ENCODE results near the gene ATP2C1. TPM values are rescaled to one million over a fixed set of nuclear protein-coding genes. Genes with fewer than 3 reads are reported as not detected.
A peak's percentile ranks its signal among the peaks of the same experiment; 100 is the strongest.

ATP2C1 gene
- total and polyA plus RNA-seq, 2 of the 13 experiments (the other 11 are each of a cell fraction or from before 2014, with no cell fraction given): 32.4 to 37.6 TPM

GRCh38 chr3:130894986-130895280, 1.0 kb downstream of the ATP2C1 start:
- Histone ChIP-seq H3K9me3 (ENCODE audit: low read length) (no peaks in the 10 kb centered on the region), H4K20me1 (ENCODE audit: insufficient read depth, low read length) (no peaks in the 10 kb centered on the region), H3K27me3 (ENCODE audit: control insufficient read depth in 1 of 2, insufficient read depth in 2 of 2, low read length in 2 of 2) (no peaks in the 10 kb centered on the region; a peak in 1 of 5 replicates), H3K4me3 (replicated peaks in 1 of 3; ENCODE audit: insufficient read depth in 1 of 3, low read depth in 2 of 3, low read length in 3 of 3) (peak overlapping the region; percentile 96 to 100 (median 98)), H3K36me3 (replicated peaks in 1 of 2; ENCODE audit: control insufficient read depth in 1 of 2, insufficient read depth in 2 of 2, low read length in 2 of 2) (no peaks in the 10 kb centered on the region), H3K27ac (ENCODE audit: extremely low read length, insufficient read depth, low read length) (peak overlapping the region; percentile 89), H3K9ac (ENCODE audit: insufficient read depth, low read depth, low read length) (peak overlapping the region; percentile 74), H3K79me2 (ENCODE audit: insufficient read depth, low read length) (peaks cover 50% of the 10 kb centered on the region), H3K4me2 (ENCODE audit: low read depth, low read length) (peak overlapping the region; percentile 84), H2AFZ (ENCODE audit: low read length) (peak overlapping the region; percentile 43), H3K4me1 (ENCODE audit: insufficient read depth, low read length) (peaks cover 41% of the 10 kb centered on the region)
- BruUV-seq (replicated peaks): no TSS peak
- TF ChIP-seq NCOA5 (CRISPR knock-in tag; IDR thresholded peaks at IDR 0.05): no peak
- no peak for TF ChIP-seq ZHX1 (CRISPR knock-in tag; IDR thresholded peaks at IDR 0.05; ENCODE audit: low read depth)
- TF ChIP-seq ZNF292 (CRISPR knock-in tag; IDR thresholded peaks at IDR 0.05; ENCODE audit: borderline replicate concordance, low read depth): no peak
- TF ChIP-seq ZNF512B (CRISPR knock-in tag; IDR thresholded peaks at IDR 0.05; ENCODE audit: borderline replicate concordance): no peak
- TF ChIP-seq CBX2 (IDR thresholded peaks at IDR 0.05; ENCODE audit: low read depth, low read length): no peak
- TF ChIP-seq CBX2 (CRISPR knock-in tag; IDR thresholded peaks at IDR 0.05; ENCODE audit: low read depth): no peak
- TF ChIP-seq SSRP1 (CRISPR knock-in tag; IDR thresholded peaks at IDR 0.05): no peak
- no peak for TF ChIP-seq SRSF1 (optimal IDR thresholded peaks at IDR 0.05; ENCODE audit: low read depth, low read length)
- TF ChIP-seq ZNF275 (CRISPR knock-in tag; IDR thresholded peaks at IDR 0.05; ENCODE audit: borderline replicate concordance): no peak
- TF ChIP-seq ZNF660 (CRISPR knock-in tag; IDR thresholded peaks at IDR 0.05; ENCODE audit: borderline replicate concordance, low read depth): no peak
- no peak for TF ChIP-seq ZFP90 (CRISPR knock-in tag; IDR thresholded peaks at IDR 0.05; ENCODE audit: borderline replicate concordance)
- TF ChIP-seq ZNF414 (CRISPR knock-in tag; IDR thresholded peaks at IDR 0.05): no peak
- no peak for TF ChIP-seq ZEB1 (IDR thresholded peaks at IDR 0.05; ENCODE audit: insufficient replicate concordance, low read depth)
- no peak for TF ChIP-seq ZNF121 (CRISPR knock-in tag; IDR thresholded peaks at IDR 0.05)
- TF ChIP-seq NR3C1 (CRISPR knock-in tag; IDR thresholded peaks at IDR 0.05): no peak
- TF ChIP-seq HNRNPLL (IDR thresholded peaks at IDR 0.05; ENCODE audit: low read depth, low read length, poor library complexity, severe bottlenecking): no peak
- TF ChIP-seq IRF1 (CRISPR knock-in tag; IDR thresholded peaks at IDR 0.05; ENCODE audit: low read depth): no peak
- no peak for FAIRE-seq
- POLR2A ChIA-PET: no interaction called here
- intact Hi-C loops (cut with micrococcal nuclease; ENCODE audit: unreplicated experiment): loop anchor here (5.0 kb wide), 1 partner anchor 137 kb away; no protein-coding TSS in a partner anchor
- ATAC-seq: no peak
- no peak for DNase-seq (ENCODE audit: low spot score)
- 5% methylated on average over 4 of the region's 4 CpGs for WGBS (ENCODE audit: low lambda C conversion rate)
- CTCF ChIA-PET (ENCODE audit: low intra/inter-chr PET ratio, low total read pairs): no interaction called here
- in situ Hi-C loops (cut with HindIII; ENCODE audit: extremely low pct_ligation_motif_present, low pct_unique_long_range_greater_than_20kb): loop anchor here (5.0 kb wide), 1 partner anchor 148 kb away; the partner anchor contains the start of gene PIK3R4

Measured in HepG2 (cell line).